ENCODE results near the gene GPRC5B.

GPRC5B gene, protein sequence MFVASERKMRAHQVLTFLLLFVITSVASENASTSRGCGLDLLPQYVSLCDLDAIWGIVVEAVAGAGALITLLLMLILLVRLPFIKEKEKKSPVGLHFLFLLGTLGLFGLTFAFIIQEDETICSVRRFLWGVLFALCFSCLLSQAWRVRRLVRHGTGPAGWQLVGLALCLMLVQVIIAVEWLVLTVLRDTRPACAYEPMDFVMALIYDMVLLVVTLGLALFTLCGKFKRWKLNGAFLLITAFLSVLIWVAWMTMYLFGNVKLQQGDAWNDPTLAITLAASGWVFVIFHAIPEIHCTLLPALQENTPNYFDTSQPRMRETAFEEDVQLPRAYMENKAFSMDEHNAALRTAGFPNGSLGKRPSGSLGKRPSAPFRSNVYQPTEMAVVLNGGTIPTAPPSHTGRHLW

DNA sequence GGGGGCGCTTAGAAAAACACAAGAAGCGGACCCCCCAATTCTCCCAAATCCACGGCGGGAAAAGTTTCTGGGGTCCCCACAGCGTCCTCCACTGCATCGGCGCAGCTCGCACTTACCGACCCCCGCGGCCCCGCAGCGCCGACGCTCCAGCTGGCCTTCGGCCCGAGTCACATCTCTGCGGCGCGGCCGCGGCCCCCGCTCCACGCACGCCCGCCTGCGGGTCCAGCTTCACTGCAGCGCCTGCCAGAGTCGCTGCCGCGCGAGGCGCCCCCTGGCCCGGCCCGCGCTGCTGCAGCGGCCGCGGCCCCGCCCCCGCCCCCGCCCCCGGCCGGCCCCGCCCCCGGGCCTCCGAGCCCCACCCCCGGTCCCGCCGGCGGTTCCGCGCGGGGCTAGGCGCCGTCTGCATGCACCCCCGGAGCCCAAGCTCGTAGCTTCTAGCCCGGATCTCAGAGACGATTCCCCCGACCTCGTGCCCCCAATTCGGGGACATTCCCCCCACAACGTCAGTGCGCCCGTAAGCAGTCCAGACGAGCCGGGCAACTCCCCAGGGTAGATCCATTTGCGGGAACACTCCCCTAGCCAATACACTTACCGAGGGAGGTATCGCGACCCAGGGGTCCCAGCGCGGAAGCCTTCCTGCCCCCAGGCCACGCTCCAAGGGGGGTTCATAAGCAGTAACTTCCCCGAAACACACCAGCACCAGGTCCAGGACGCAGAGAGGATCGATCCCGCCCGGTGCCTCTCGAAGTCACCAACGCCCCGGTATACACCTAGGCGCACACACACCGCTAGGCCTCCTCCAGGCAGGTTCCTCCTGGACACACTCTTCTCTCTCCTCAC, at the start of gene GPRC5B:
TSS of gene GPRC5B (minus strand) at position 238 of the 840 bp plus-strand sequence. CDS start 12,003 bp downstream, outside the sequence.
- Histone ChIP-seq H3K27me3 (replicated peaks) (no peaks in the 10 kb centered on the region), H3K27ac (no peak within 1 kb of the TSS), H3K36me3 (replicated peaks) (no peaks in the 10 kb centered on the region), H3K4me3 (ENCODE audit: low read depth, low read length) (peak within 1 kb of the TSS; percentile 60)
- TF ChIP-seq, protein P1, sequence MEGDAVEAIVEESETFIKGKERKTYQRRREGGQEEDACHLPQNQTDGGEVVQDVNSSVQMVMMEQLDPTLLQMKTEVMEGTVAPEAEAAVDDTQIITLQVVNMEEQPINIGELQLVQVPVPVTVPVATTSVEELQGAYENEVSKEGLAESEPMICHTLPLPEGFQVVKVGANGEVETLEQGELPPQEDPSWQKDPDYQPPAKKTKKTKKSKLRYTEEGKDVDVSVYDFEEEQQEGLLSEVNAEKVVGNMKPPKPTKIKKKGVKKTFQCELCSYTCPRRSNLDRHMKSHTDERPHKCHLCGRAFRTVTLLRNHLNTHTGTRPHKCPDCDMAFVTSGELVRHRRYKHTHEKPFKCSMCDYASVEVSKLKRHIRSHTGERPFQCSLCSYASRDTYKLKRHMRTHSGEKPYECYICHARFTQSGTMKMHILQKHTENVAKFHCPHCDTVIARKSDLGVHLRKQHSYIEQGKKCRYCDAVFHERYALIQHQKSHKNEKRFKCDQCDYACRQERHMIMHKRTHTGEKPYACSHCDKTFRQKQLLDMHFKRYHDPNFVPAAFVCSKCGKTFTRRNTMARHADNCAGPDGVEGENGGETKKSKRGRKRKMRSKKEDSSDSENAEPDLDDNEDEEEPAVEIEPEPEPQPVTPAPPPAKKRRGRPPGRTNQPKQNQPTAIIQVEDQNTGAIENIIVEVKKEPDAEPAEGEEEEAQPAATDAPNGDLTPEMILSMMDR (IDR thresholded peaks at IDR 0.05; ENCODE audit: low read depth, low read length, missing control alignments), result no peak
- no peak for DNase-seq
- in situ Hi-C loops (cut with HindIII; ENCODE audit: low pct_ligation_motif_present, low sequenced_read_pairs), result loop anchor here (25.0 kb wide), 1 partner anchor 148 kb away; no protein-coding TSS in a partner anchor

DNA sequence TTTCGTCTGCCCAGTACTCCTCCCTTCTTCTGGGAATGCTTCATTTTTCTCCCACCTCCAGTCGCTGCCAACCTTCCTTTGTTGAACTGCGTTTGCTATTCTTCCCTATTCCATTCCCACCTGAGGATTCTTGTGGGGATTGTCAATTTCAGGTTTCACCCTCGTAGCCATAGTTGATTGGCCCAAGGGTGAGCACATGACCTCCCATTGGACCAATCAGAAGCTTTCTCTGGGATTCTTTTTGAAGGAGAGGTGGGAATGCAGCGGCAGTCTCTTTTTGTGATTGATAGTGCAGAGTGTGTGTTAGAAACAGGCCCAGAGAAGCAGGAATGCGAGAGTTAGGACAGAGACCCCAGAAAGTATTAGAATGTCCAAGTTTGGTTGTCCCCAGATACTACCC, 49.1 kb upstream of the GPRC5B start:
- in situ Hi-C loops (cut with HindIII; ENCODE audit: low pct_ligation_motif_present, low sequenced_read_pairs), result no loop called here
- Histone ChIP-seq H3K27me3 (replicated peaks) (no peaks in the 10 kb centered on the region), H3K36me3 (replicated peaks) (no peaks in the 10 kb centered on the region), H3K4me3 (ENCODE audit: low read depth, low read length) (no peak overlapping the region), H3K27ac (no peak overlapping the region)
- DNase-seq, result no peak
- TF ChIP-seq, protein P1 (IDR thresholded peaks at IDR 0.05; ENCODE audit: low read depth, low read length, missing control alignments), result no peak

DNA sequence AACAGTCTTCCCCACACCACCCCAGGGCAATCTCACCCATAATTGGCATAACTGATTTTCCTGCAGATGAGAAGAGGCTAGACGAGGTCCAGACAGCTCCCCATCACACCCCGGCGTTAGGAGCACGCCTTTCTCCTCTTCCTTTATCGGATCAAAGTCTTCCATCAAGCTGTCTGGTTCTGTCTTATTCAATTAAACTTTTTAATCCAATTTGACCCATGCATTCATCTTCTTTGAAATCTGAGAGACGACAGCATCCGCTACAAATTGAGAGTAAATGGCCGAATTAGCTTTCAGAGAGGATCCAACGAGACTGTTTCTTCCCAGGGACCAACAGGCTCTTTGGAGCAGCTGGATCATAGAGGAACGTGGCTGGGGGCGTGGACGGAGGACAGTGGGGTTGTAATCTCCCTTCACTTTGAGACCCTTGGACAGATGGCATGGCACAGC, 44.4 kb upstream of the GPRC5B start:
- in situ Hi-C loops (cut with HindIII; ENCODE audit: low pct_ligation_motif_present, low sequenced_read_pairs), result no loop called here
- TF ChIP-seq, protein P1 (IDR thresholded peaks at IDR 0.05; ENCODE audit: low read depth, low read length, missing control alignments), result no peak
- Histone ChIP-seq H3K36me3 (replicated peaks) (no peaks in the 10 kb centered on the region), H3K27me3 (replicated peaks) (no peaks in the 10 kb centered on the region), H3K4me3 (ENCODE audit: low read depth, low read length) (no peak overlapping the region), H3K27ac (no peak overlapping the region)
- no peak for DNase-seq

DNA sequence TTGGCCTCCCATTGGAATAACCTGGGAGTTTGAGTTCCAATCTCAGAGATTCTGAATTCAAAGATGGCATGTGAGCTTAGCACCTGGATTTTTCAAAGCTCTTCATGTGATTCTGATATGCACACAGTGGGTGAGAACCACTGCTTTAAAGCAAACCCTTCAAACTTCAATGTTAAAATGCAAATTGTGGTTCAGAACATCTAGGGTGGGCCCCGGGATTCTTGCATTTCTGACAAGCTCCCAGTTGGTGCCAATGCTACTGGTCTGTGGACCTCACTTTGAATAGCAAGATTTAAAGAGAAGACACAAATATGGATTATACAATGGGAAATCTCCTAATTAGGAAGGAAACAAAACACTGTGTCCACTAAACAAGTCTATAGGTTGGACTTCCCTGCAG, 43.8 kb upstream of the GPRC5B start:
- DNase-seq, result no peak
- H3K27me3 ChIP-seq (replicated peaks), result no peaks in the 10 kb centered on the region
- no peak overlapping the region for H3K27ac ChIP-seq
- TF ChIP-seq, protein P1 (IDR thresholded peaks at IDR 0.05; ENCODE audit: low read depth, low read length, missing control alignments), result no peak
- in situ Hi-C loops (cut with HindIII; ENCODE audit: low pct_ligation_motif_present, low sequenced_read_pairs), result no loop called here
- H3K4me3 ChIP-seq (ENCODE audit: low read depth, low read length), result no peak overlapping the region
- no peaks in the 10 kb centered on the region for H3K36me3 ChIP-seq (replicated peaks)

DNA sequence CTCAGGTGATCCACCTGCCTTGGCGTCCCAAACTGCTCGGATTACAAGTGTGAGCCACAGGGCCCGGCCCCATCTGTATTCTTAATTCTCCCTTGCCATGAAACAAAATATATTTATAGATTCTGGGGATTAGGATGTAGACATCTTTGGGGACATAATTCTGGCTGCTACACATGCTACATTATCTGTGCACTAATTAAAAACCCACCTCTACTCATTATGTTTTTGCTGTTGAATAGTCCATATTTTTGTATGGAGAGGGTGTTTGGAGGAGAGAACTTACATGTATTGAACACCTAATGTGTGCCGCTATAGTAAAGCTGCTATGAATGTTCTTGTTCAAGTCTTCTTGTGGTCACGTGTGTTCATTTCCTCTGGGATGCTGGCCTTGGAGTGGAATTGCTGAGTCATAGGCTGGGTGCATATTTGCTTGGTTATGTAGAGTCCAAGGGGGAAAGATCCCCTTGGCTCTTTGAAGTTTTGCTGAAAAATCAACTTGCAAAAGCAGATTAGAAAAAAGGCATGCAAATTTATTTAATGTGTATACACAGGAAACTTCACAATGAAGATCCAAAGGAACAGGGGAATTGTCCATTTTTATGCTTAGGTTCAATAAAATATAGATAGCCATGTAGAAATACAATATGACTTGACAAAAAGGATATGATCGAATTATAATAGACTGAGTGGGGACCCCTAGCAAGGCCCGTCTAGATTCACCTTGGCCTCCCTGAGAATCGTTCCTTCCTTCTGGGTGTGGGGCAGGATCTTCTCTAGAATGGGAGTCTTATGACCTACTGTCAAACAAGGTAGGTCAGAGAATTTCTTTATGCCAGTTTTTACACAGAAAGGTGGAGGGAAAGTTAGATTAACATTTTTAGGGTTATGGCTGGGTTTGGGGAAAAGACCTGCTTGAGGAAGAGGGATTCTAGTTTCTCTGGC, 42.1 kb upstream of the GPRC5B start:
- peak; percentile 83 for DNase-seq
- in situ Hi-C loops (cut with HindIII; ENCODE audit: low pct_ligation_motif_present, low sequenced_read_pairs), result no loop called here
- TF ChIP-seq, protein P1 (IDR thresholded peaks at IDR 0.05; ENCODE audit: low read depth, low read length, missing control alignments), result no peak
- Histone ChIP-seq H3K27ac (no peak overlapping the region), H3K36me3 (replicated peaks) (no peaks in the 10 kb centered on the region), H3K27me3 (replicated peaks) (no peaks in the 10 kb centered on the region), H3K4me3 (ENCODE audit: low read depth, low read length) (no peak overlapping the region)
